HepG2 (cell line): ENCODE data around the gene LRP1-AS. TPM values are rescaled to one million over a fixed set of nuclear protein-coding genes. Genes with fewer than 3 reads are reported as not detected.

ENCODE experiments used
- BRD4 ChIP-seq: sonication (generic); formaldehyde crosslinking; IDR thresholded peaks from 2 replicates; pipeline ENCODE4 v1.4.0; 2020; ENCODE audit warnings: missing genetic modification reagents
- DMAP1 ChIP-seq: IDR thresholded peaks from 2 replicates; pipeline ENCODE4 v1.6.1; 2016
- GATAD2A ChIP-seq: IDR thresholded peaks from 2 replicates; pipeline ENCODE4 v1.6.1; 2016
- GMEB1 ChIP-seq: sonication (generic); formaldehyde crosslinking; IDR thresholded peaks from 2 replicates; pipeline ENCODE4 v1.5.1; 2020; ENCODE audit warnings: missing genetic modification reagents, mild to moderate bottlenecking, borderline replicate concordance
- HMGXB4 ChIP-seq, 2 experiments: sonication (generic) in 1 of 2; formaldehyde crosslinking in 1 of 2; IDR thresholded peaks; 2 replicates each; pipeline versions ENCODE4 v1.4.0 to v1.6.1; 2018 to 2020; ENCODE audit warnings: missing genetic modification reagents in 2 of 2, borderline replicate concordance in 1 of 2, low read depth in 1 of 2, mild to moderate bottlenecking in 1 of 2, missing biosample characterization in 1 of 2
- IRF2 ChIP-seq: IDR thresholded peaks from 2 replicates; pipeline ENCODE4 v1.6.1; 2018; ENCODE audit warnings: missing genetic modification reagents, missing compliant biosample characterization
- ISX ChIP-seq: sonication (generic); formaldehyde crosslinking; conservative IDR thresholded peaks from 2 replicates; pipeline ENCODE4 v1.5.0; 2020; ENCODE audit warnings: missing genetic modification reagents
- NFKBIZ ChIP-seq: IDR thresholded peaks from 2 replicates; pipeline ENCODE4 v1.6.1; 2018; ENCODE audit warnings: missing genetic modification reagents, missing compliant biosample characterization
- RCOR2 ChIP-seq: IDR thresholded peaks from 2 replicates; pipeline ENCODE4 v1.6.1; 2016; ENCODE audit warnings: missing biosample characterization, missing genetic modification reagents
- RXRA ChIP-seq: sonication (generic); formaldehyde crosslinking; IDR thresholded peaks from 2 replicates; pipeline ENCODE4 v1.5.1; 2020; ENCODE audit warnings: missing genetic modification reagents
- SALL1 ChIP-seq: sonication (generic); formaldehyde crosslinking; IDR thresholded peaks from 2 replicates; pipeline ENCODE4 v1.8.0; 2022; ENCODE audit warnings: mild to moderate bottlenecking, missing genetic modification reagents
- TEAD3 ChIP-seq: optimal IDR thresholded peaks from 2 replicates; pipeline ENCODE3; 2016; ENCODE audit warnings: borderline replicate concordance
- ZBTB10 ChIP-seq: sonication (generic); formaldehyde crosslinking; IDR thresholded peaks from 2 replicates; pipeline ENCODE4 v1.4.0; 2020; ENCODE audit warnings: missing genetic modification reagents, borderline replicate concordance
- ZBTB26 ChIP-seq: IDR thresholded peaks from 2 replicates; pipeline ENCODE4 v1.6.1; 2016; ENCODE audit warnings: missing compliant biosample characterization, missing genetic modification reagents, borderline replicate concordance
- ZNF232 ChIP-seq: sonication (generic); formaldehyde crosslinking; IDR thresholded peaks from 2 replicates; pipeline ENCODE4 v1.4.0; 2020; ENCODE audit warnings: missing genetic modification reagents, borderline replicate concordance
- ZNF496 ChIP-seq: sonication (generic); formaldehyde crosslinking; IDR thresholded peaks from 2 replicates; pipeline ENCODE4 v1.8.1; 2023; ENCODE audit warnings: mild to moderate bottlenecking, moderate library complexity, missing genetic modification reagents; ENCODE audit not compliant: insufficient replicate concordance
- ZNF503 ChIP-seq: sonication (generic); formaldehyde crosslinking; IDR thresholded peaks from 2 replicates; pipeline ENCODE4 v1.4.0; 2020; ENCODE audit warnings: missing genetic modification reagents
- ZNF614 ChIP-seq: IDR thresholded peaks from 2 replicates; pipeline ENCODE4 v1.6.1; 2018; ENCODE audit warnings: missing biosample characterization, missing genetic modification reagents, inconsistent platforms, borderline replicate concordance
- polyA plus RNA-seq, 8 experiments: library from polyadenylated mRNA; depleted of rRNA in 3 of 8; stranded (reverse) in 7 of 8; unstranded in 1 of 8; fragments of >200 nt; fragmentation: Illumina TruSeq in 4 of 8; extraction: Trizol in 4 of 8; gene quantifications; 2 replicates each; pipeline versions ENCODE4 v1.2.1 to v1.2.3, GENCODE V29; 2011 to 2016; ENCODE audit warnings: low read depth in 4 of 8, missing spikeins in 1 of 8, mixed read lengths in 1 of 8; ENCODE audit not compliant: insufficient read depth in 1 of 8
- total RNA-seq, 5 experiments: library from RNA; depleted of rRNA; stranded (reverse); fragments of >200 nt; fragmentation: Illumina TruSeq; extraction: Trizol; gene quantifications; 2 replicates each; pipeline ENCODE4 v1.2.3, GENCODE V29; 2016; ENCODE audit warnings: low read depth in 1 of 5
- TF ChIP-seq, protein P1 (sequence below): IDR thresholded peaks from 2 replicates; pipeline ENCODE4 v1.6.1; 2016

Gene LRP1-AS
- total and polyA plus RNA-seq, 2 of the 13 experiments (the other 11 are each of a cell fraction or from before 2014, with no cell fraction given): 0.20 TPM; not detected in 1

GRCh38 chr12:57130941-57131340 lies 16.5 kb downstream of the LRP1-AS start (continued):
- TF ChIP-seq HMGXB4 (CRISPR knock-in tag; IDR thresholded peaks at IDR 0.05; ENCODE audit: borderline replicate concordance in 1 of 2, low read depth in 1 of 2): peak in 1 of 2 experiments; percentile 57; a peak in 1 of 4 replicates
- TF ChIP-seq ZBTB10 (CRISPR knock-in tag): 0 out of 2 replicates have a peak, but pooled peaks have one; percentile 42
- peak; percentile 55; the same call in 1 of the 2 replicates for TF ChIP-seq RXRA
- TF ChIP-seq SALL1 (CRISPR knock-in tag): peak; percentile 32
- 0 out of 2 replicates have a peak, but pooled peaks have one; percentile 39 for TF ChIP-seq DMAP1 (CRISPR knock-in tag)
- TF ChIP-seq GMEB1 (CRISPR knock-in tag): no peak
- 0 out of 2 replicates have a peak, but pooled peaks have one; percentile 43 for TF ChIP-seq ZNF503 (CRISPR knock-in tag)
- 0 out of 2 replicates have a peak, but pooled peaks have one; percentile 38 for TF ChIP-seq BRD4
- TF ChIP-seq RCOR2 (CRISPR knock-in tag): peak; percentile 68
- peak; percentile 88 for TF ChIP-seq GATAD2A
- TF ChIP-seq ISX (CRISPR knock-in tag): no peak
- TF ChIP-seq ZNF232 (CRISPR knock-in tag): peak; percentile 48; the same call in 1 of the 2 replicates
- TF ChIP-seq NFKBIZ (CRISPR knock-in tag): 0 out of 2 replicates have a peak, but pooled peaks have one; percentile 42
- TF ChIP-seq ZBTB26: peak; percentile 67; the same call in 1 of the 2 replicates
- no peak for TF ChIP-seq ZNF496
- TF ChIP-seq IRF2 (CRISPR knock-in tag): no peak
- TF ChIP-seq TEAD3: peak; percentile 64
- peak; percentile 48; the same call in 1 of the 2 replicates for TF ChIP-seq ZNF614
- TF ChIP-seq, protein P1, sequence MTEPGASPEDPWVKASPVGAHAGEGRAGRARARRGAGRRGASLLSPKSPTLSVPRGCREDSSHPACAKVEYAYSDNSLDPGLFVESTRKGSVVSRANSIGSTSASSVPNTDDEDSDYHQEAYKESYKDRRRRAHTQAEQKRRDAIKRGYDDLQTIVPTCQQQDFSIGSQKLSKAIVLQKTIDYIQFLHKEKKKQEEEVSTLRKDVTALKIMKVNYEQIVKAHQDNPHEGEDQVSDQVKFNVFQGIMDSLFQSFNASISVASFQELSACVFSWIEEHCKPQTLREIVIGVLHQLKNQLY (CRISPR knock-in tag): 0 out of 2 replicates have a peak, but pooled peaks have one; percentile 35
